Spleen (tissue), 11 donors: Measurements from ENCODE around the gene AAGAB. TPM values are rescaled to one million over a fixed set of nuclear protein-coding genes. Genes with fewer than 3 reads are reported as not detected.

Experiments used
- DNase-seq: peaks from one replicate; pipeline ENCODE4 v3.0.0-alpha.2; 2020
- H3K27ac ChIP-seq, 8 donors: fragments of 200-600 bp; sonication (generic) in 7 of 8; 1 replicate in 4 of 8; 2 replicates in 4 of 8; pipeline versions ENCODE4 v1.5.0 to v1.8.0; 2016 to 2021; ENCODE audit warnings: inconsistent platforms in 4 of 8, mild to moderate bottlenecking in 4 of 8, moderate library complexity in 1 of 8
- H3K27me3 ChIP-seq, 7 donors: fragments of 200-600 bp; sonication (generic) in 6 of 7; replicated peaks in 1 of 7; 1 replicate in 4 of 7; 2 replicates in 3 of 7; pipeline versions ENCODE4 v1.5.0 to v1.8.0; 2016 to 2021; ENCODE audit warnings: inconsistent platforms in 3 of 7, mild to moderate bottlenecking in 1 of 7
- H3K36me3 ChIP-seq, 6 donors: fragments of 200-600 bp; sonication (generic) in 5 of 6; 1 replicate in 4 of 6; 2 replicates in 2 of 6; pipeline versions ENCODE4 v1.5.0 to v1.8.0; 2016 to 2021; ENCODE audit warnings: inconsistent platforms in 2 of 6
- H3K4me1 ChIP-seq, 6 donors: fragments of 200-600 bp; sonication (generic) in 5 of 6; 1 replicate in 3 of 6; 2 replicates in 3 of 6; pipeline versions ENCODE4 v1.5.0 to v1.8.0; 2016 to 2021; ENCODE audit warnings: inconsistent platforms in 3 of 6
- H3K4me3 ChIP-seq, 8 donors: fragments of 200-600 bp; sonication (generic) in 7 of 8; 1 replicate in 4 of 8; 2 replicates in 4 of 8; pipeline versions ENCODE4 v1.5.0 to v1.8.0; 2016 to 2021; ENCODE audit warnings: inconsistent platforms in 4 of 8, mild to moderate bottlenecking in 4 of 8, moderate library complexity in 2 of 8
- H3K9me3 ChIP-seq, 8 donors: fragments of 200-600 bp; sonication (generic) in 7 of 8; 1 replicate in 4 of 8; 2 replicates in 4 of 8; pipeline versions ENCODE4 v1.5.0 to v1.8.0; 2016 to 2021; ENCODE audit warnings: inconsistent platforms in 4 of 8
- CTCF ChIP-seq, 11 experiments: fragments of 200-600 bp in 7 of 11; fragments of 450-650 bp in 4 of 11; sonication (generic) in 4 of 11; IDR thresholded peaks in 8 of 11; conservative IDR thresholded peaks in 3 of 11; 1 replicate in 7 of 11; 2 replicates in 4 of 11; pipeline versions ENCODE4 v1.4.0 to v1.8.0; 2016 to 2021; ENCODE audit warnings: antibody characterized with exemption in 11 of 11, inconsistent platforms in 4 of 11, mild to moderate bottlenecking in 1 of 11
- POLR2A ChIP-seq, 3 donors: fragments of 450-650 bp; IDR thresholded peaks; one replicate each; pipeline ENCODE4 v1.5.1; 2017; ENCODE audit warnings: antibody characterized with exemption in 3 of 3, mild to moderate bottlenecking in 1 of 3
- POLR2AphosphoS5 ChIP-seq, 3 donors: sonication (generic); formaldehyde crosslinking; IDR thresholded peaks; one replicate each; pipeline ENCODE4 v1.5.1; 2017; ENCODE audit warnings: antibody characterized with exemption in 3 of 3
- WGBS, 5 donors: extraction: QIAGEN DNeasy Blood & Tissue Kit in 3 of 5; methylation state at CpG; one replicate each; pipeline versions ENCODE4 v1.1.5 to v1.1.7; 2013 to 2018; 5-methylcytosine and 5-hydroxymethylcytosine counted together
- intact Hi-C: fragments of 100-400 bp; cut with DNase I; formaldehyde crosslinking; loops from one replicate; pipeline ENCODE4 v1.15.0; 2023; ENCODE audit warnings: low total_unique reads
- polyA plus RNA-seq, 3 donors: library from polyadenylated mRNA; stranded (reverse); fragments of 200-250 nt; gene quantifications; one replicate each; pipeline ENCODE4 v1.2.1, GENCODE V29; 2013
- total RNA-seq, 7 donors: library from RNA; depleted of rRNA in 3 of 7; stranded (reverse); fragments of >200 nt in 3 of 7; fragmentation: NEBNext Ultra II Directional in 4 of 7; extraction: Animal tissue kit (Norgen Biotek cat#: 25700) in 4 of 7; gene quantifications; one replicate each; pipeline versions ENCODE4 v1.1.0 to v1.2.1, GENCODE V29; 2016 to 2021
- donor health status: healthy with polysubstance abuse.
- donor health status: DM: no; HTN: no; CAD: no; lungs with moderate emphysema.
- donor health status: DM: no; HTN: no; CAD: no.
- donor health status: Bipolar disorder and iron deficiency.
- donor health status: healthy.
- donor health status: DM: no; HTN: no; CAD: no.
- donor health status: DM: yes; HTN: yes; CAD: no.

AAGAB gene
- total and polyA plus RNA-seq, 10 donors: 13.2 to 39.3 (median 24.5) TPM

- TF ChIP-seq CTCF (IDR thresholded peaks at IDR 0.05 in 8 of 11, conservative IDR thresholded peaks at IDR 0.05 in 3 of 11) (no peak), POLR2AphosphoS5 (IDR thresholded peaks at IDR 0.05) (no peak), POLR2A (IDR thresholded peaks at IDR 0.05) (no peak)
- Histone ChIP-seq H3K27ac (no peak overlapping the region), H3K4me1 (no peaks in the 10 kb centered on the region), H3K36me3 (no peaks in the 10 kb centered on the region), H3K4me3 (no peak overlapping the region), H3K9me3 (peaks cover 0 to 11% (median 8%) of the 10 kb centered on the region in 8 donors), H3K27me3 (no peaks in the 10 kb centered on the region)
- 81 to 89% (median 86%) methylated on average over 9 of the region's 9 CpGs for WGBS, 5 donors
- DNase-seq: no peak
- intact Hi-C loops: no loop called here
Observed at GRCh38 chr15:67267951-67268941, 13.8 kb upstream of the AAGAB start.

- no peaks in the 10 kb centered on the region for H3K27me3 ChIP-seq
- no peaks in the 10 kb centered on the region for H3K36me3 ChIP-seq
- no peak overlapping the region for H3K27ac ChIP-seq
- H3K9me3 ChIP-seq: peaks cover 0 to 3% (median under 1%) of the 10 kb centered on the region in 8 donors
- no peaks in the 10 kb centered on the region for H3K4me1 ChIP-seq
- no peak overlapping the region for H3K4me3 ChIP-seq
- WGBS, 5 donors: 79 to 83% (median 80%) methylated on average over 3 of the region's 3 CpGs
- TF ChIP-seq POLR2AphosphoS5 (IDR thresholded peaks at IDR 0.05) (no peak), CTCF (IDR thresholded peaks at IDR 0.05 in 8 of 11, conservative IDR thresholded peaks at IDR 0.05 in 3 of 11) (no peak), POLR2A (IDR thresholded peaks at IDR 0.05) (no peak)
- intact Hi-C loops: no loop called here
- no peak for DNase-seq
Observed at GRCh38 chr15:67267440-67267839, 13.0 kb upstream of the AAGAB start.

GRCh38 chr15:67266870-67267269, 12.4 kb upstream of the AAGAB start:
- DNase-seq: no peak
- intact Hi-C loops: no loop called here
- Histone ChIP-seq H3K36me3 (no peaks in the 10 kb centered on the region), H3K4me3 (no peak overlapping the region), H3K27ac (no peak overlapping the region), H3K9me3 (no peaks in the 10 kb centered on the region), H3K27me3 (no peaks in the 10 kb centered on the region), H3K4me1 (no peaks in the 10 kb centered on the region)
- 88 to 94% (median 93%) methylated on average over 6 of the region's 6 CpGs for WGBS, 5 donors
- TF ChIP-seq POLR2AphosphoS5 (IDR thresholded peaks at IDR 0.05): no peak
- TF ChIP-seq POLR2A (IDR thresholded peaks at IDR 0.05): no peak
- TF ChIP-seq CTCF (IDR thresholded peaks at IDR 0.05 in 8 of 11, conservative IDR thresholded peaks at IDR 0.05 in 3 of 11): no peak

- no peaks in the 10 kb centered on the region for H3K27me3 ChIP-seq
- intact Hi-C loops: no loop called here
- H3K27ac ChIP-seq: no peak overlapping the region
- no peak overlapping the region for H3K4me3 ChIP-seq
- no peaks in the 10 kb centered on the region for H3K9me3 ChIP-seq
- no peak for DNase-seq
- peaks cover 0 to 10% (median 7%) of the 10 kb centered on the region in 6 donors for H3K4me1 ChIP-seq
- no peaks in the 10 kb centered on the region for H3K36me3 ChIP-seq
- TF ChIP-seq POLR2AphosphoS5 (IDR thresholded peaks at IDR 0.05): no peak
- no peak for TF ChIP-seq POLR2A (IDR thresholded peaks at IDR 0.05)
Observed at GRCh38 chr15:67259806-67260205, 5.3 kb upstream of the AAGAB start.
